Measurements from ENCODE around the gene SNCG.

DNA sequence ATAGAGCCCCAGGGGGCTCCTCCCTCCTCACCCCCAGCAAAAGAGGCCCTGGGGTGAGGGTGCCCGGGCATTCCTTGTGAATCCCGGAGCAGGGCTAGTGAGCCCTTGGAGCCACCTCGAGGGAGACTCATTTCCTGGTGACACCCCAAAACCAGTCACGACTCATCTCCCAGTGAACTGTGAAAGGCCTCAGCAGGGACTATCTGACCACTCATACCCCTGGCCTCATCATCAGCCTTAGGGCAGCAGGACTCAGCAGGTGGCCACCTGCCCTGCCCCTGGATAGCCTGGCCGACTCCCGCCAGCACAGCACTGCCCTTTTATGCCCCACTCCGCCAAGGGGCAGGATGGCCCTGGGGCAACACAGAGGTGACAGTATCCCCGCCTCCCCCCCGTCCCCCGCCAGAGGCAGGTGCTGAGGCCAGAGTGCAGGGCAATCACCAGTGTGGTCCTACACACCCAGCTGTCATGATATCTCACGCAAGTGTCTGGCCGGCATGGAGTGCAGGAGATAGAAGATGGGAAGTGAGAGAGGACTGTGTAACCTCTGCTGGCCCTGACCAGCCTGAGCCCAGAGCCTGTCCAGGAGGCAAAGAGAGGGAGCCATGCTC lies 3.2 kb downstream of the SNCG start:
- no peak for TF ChIP-seq CTCF (conservative IDR thresholded peaks at IDR 0.05; ENCODE audit: low read depth in 2 of 2)
- TF ChIP-seq JUNB (IDR thresholded peaks at IDR 0.05; ENCODE audit: unreplicated experiment): no peak
